Measurements from ENCODE around the gene SMG1.

Gene SMG1

GRCh38 chr16:18852647-18853046, 73.6 kb downstream of the SMG1 start:
- Mint-ChIP-seq H3K4me3 (no peak overlapping the region), H3K27ac (no peak overlapping the region), H3K36me3 (ENCODE audit: low read depth) (peaks cover 62% of the 10 kb centered on the region), H3K27me3 (ENCODE audit: low read depth) (no peaks in the 10 kb centered on the region), H3K4me1 (ENCODE audit: low read depth) (peaks cover 7% of the 10 kb centered on the region), H3K9me3 (no peaks in the 10 kb centered on the region)
- DNase-seq (ENCODE audit: low spot score): no peak

- Mint-ChIP-seq H3K9me3 (no peaks in the 10 kb centered on the region), H3K36me3 (ENCODE audit: low read depth) (peaks cover 63% of the 10 kb centered on the region)
Measured at GRCh38 chr16:18846416-18846815, 79.8 kb downstream of the SMG1 start.

GRCh38 chr16:18842565-18842964, 83.6 kb downstream of the SMG1 start:
- Mint-ChIP-seq H3K36me3 (ENCODE audit: low read depth) (peaks cover 76% of the 10 kb centered on the region), H3K27ac (no peak overlapping the region), H3K27me3 (ENCODE audit: low read depth) (no peaks in the 10 kb centered on the region)

More at GRCh38 chr16:18846416-18846815, 79.8 kb downstream of the SMG1 start:
- H3K27me3 Mint-ChIP-seq (ENCODE audit: low read depth): no peaks in the 10 kb centered on the region
- H3K27ac Mint-ChIP-seq: no peak overlapping the region
- H3K4me3 Mint-ChIP-seq: no peak overlapping the region
- H3K4me1 Mint-ChIP-seq (ENCODE audit: low read depth): no peaks in the 10 kb centered on the region
- no peak for DNase-seq (ENCODE audit: low spot score)

GRCh38 chr16:18841833-18842525, 84.2 kb downstream of the SMG1 start:
- Mint-ChIP-seq H3K9me3 (no peaks in the 10 kb centered on the region), H3K27me3 (ENCODE audit: low read depth) (no peaks in the 10 kb centered on the region), H3K4me3 (no peak overlapping the region), H3K4me1 (ENCODE audit: low read depth) (peaks cover 7% of the 10 kb centered on the region), H3K27ac (no peak overlapping the region), H3K36me3 (ENCODE audit: low read depth) (peaks cover 76% of the 10 kb centered on the region)
- no peak for DNase-seq (ENCODE audit: low spot score)

More at GRCh38 chr16:18842565-18842964, 83.6 kb downstream of the SMG1 start:
- H3K4me1 Mint-ChIP-seq (ENCODE audit: low read depth): peaks cover 3% of the 10 kb centered on the region
- H3K9me3 Mint-ChIP-seq: no peaks in the 10 kb centered on the region
- DNase-seq (ENCODE audit: low spot score): no peak
- no peak overlapping the region for H3K4me3 Mint-ChIP-seq

- Mint-ChIP-seq H3K27me3 (ENCODE audit: low read depth) (no peaks in the 10 kb centered on the region), H3K4me3 (no peak overlapping the region), H3K9me3 (no peaks in the 10 kb centered on the region), H3K36me3 (ENCODE audit: low read depth) (peaks cover 74% of the 10 kb centered on the region), H3K4me1 (ENCODE audit: low read depth) (peaks cover 8% of the 10 kb centered on the region), H3K27ac (no peak overlapping the region)
- DNase-seq (ENCODE audit: low spot score): no peak
Measured at GRCh38 chr16:18839555-18839954, 86.7 kb downstream of the SMG1 start.

GRCh38 chr16:18836702-18837101, 89.5 kb downstream of the SMG1 start:
- H3K4me3 Mint-ChIP-seq: no peak overlapping the region
- peak overlapping the region; percentile 12 for H3K27ac Mint-ChIP-seq
- DNase-seq (ENCODE audit: low spot score): no peak
- H3K27me3 Mint-ChIP-seq (ENCODE audit: low read depth): no peaks in the 10 kb centered on the region
- H3K9me3 Mint-ChIP-seq: no peaks in the 10 kb centered on the region
- peaks cover 8% of the 10 kb centered on the region for H3K4me1 Mint-ChIP-seq (ENCODE audit: low read depth)
- peaks cover 69% of the 10 kb centered on the region for H3K36me3 Mint-ChIP-seq (ENCODE audit: low read depth)

- H3K36me3 Mint-ChIP-seq (ENCODE audit: low read depth): peaks cover 64% of the 10 kb centered on the region
- no peaks in the 10 kb centered on the region for H3K9me3 Mint-ChIP-seq
- peaks cover 8% of the 10 kb centered on the region for H3K4me1 Mint-ChIP-seq (ENCODE audit: low read depth)
- H3K27me3 Mint-ChIP-seq (ENCODE audit: low read depth): no peaks in the 10 kb centered on the region
- no peak overlapping the region for H3K4me3 Mint-ChIP-seq
- no peak for DNase-seq (ENCODE audit: low spot score)
- H3K27ac Mint-ChIP-seq: no peak overlapping the region
Measured at GRCh38 chr16:18834864-18835263, 91.3 kb downstream of the SMG1 start.

- Mint-ChIP-seq H3K9me3 (no peaks in the 10 kb centered on the region), H3K4me1 (ENCODE audit: low read depth) (peaks cover 8% of the 10 kb centered on the region), H3K36me3 (ENCODE audit: low read depth) (peaks cover 65% of the 10 kb centered on the region), H3K27me3 (ENCODE audit: low read depth) (no peaks in the 10 kb centered on the region), H3K4me3 (no peak overlapping the region), H3K27ac (no peak overlapping the region)
- DNase-seq (ENCODE audit: low spot score): no peak
Measured at GRCh38 chr16:18833707-18834505, 92.3 kb downstream of the SMG1 start.

GRCh38 chr16:18832613-18833012, 93.6 kb downstream of the SMG1 start:
- no peak overlapping the region for H3K4me3 Mint-ChIP-seq
- H3K27me3 Mint-ChIP-seq (ENCODE audit: low read depth): no peaks in the 10 kb centered on the region
- DNase-seq (ENCODE audit: low spot score): no peak
- H3K4me1 Mint-ChIP-seq (ENCODE audit: low read depth): peaks cover 9% of the 10 kb centered on the region
- peaks cover 65% of the 10 kb centered on the region for H3K36me3 Mint-ChIP-seq (ENCODE audit: low read depth)
- H3K27ac Mint-ChIP-seq: no peak overlapping the region
- H3K9me3 Mint-ChIP-seq: no peaks in the 10 kb centered on the region

GRCh38 chr16:18832006-18832405, 94.2 kb downstream of the SMG1 start:
- no peak for DNase-seq (ENCODE audit: low spot score)
- Mint-ChIP-seq H3K36me3 (ENCODE audit: low read depth) (peaks cover 63% of the 10 kb centered on the region), H3K4me3 (no peak overlapping the region), H3K9me3 (no peaks in the 10 kb centered on the region), H3K27ac (no peak overlapping the region), H3K27me3 (ENCODE audit: low read depth) (no peaks in the 10 kb centered on the region), H3K4me1 (ENCODE audit: low read depth) (peaks cover 5% of the 10 kb centered on the region)

- Mint-ChIP-seq H3K27me3 (ENCODE audit: low read depth) (no peaks in the 10 kb centered on the region), H3K27ac (no peak overlapping the region), H3K4me1 (ENCODE audit: low read depth) (peaks cover 4% of the 10 kb centered on the region), H3K9me3 (no peaks in the 10 kb centered on the region), H3K4me3 (no peak overlapping the region), H3K36me3 (ENCODE audit: low read depth) (peaks cover 45% of the 10 kb centered on the region)
- DNase-seq (ENCODE audit: low spot score): no peak
Measured at GRCh38 chr16:18829251-18829650, 97.0 kb downstream of the SMG1 start.

GRCh38 chr16:18827890-18828289, 98.3 kb downstream of the SMG1 start:
- no peak for DNase-seq (ENCODE audit: low spot score)
- H3K4me3 Mint-ChIP-seq: no peak overlapping the region
- H3K27ac Mint-ChIP-seq: no peak overlapping the region
- peaks cover 4% of the 10 kb centered on the region for H3K4me1 Mint-ChIP-seq (ENCODE audit: low read depth)
- H3K9me3 Mint-ChIP-seq: no peaks in the 10 kb centered on the region
- no peaks in the 10 kb centered on the region for H3K27me3 Mint-ChIP-seq (ENCODE audit: low read depth)
- peaks cover 38% of the 10 kb centered on the region for H3K36me3 Mint-ChIP-seq (ENCODE audit: low read depth)

- H3K27me3 Mint-ChIP-seq (ENCODE audit: low read depth): no peaks in the 10 kb centered on the region
- no peak overlapping the region for H3K27ac Mint-ChIP-seq
- no peak overlapping the region for H3K4me3 Mint-ChIP-seq
- peaks cover 57% of the 10 kb centered on the region for H3K36me3 Mint-ChIP-seq (ENCODE audit: low read depth)
- H3K4me1 Mint-ChIP-seq (ENCODE audit: low read depth): peaks cover 13% of the 10 kb centered on the region
- DNase-seq (ENCODE audit: low spot score): no peak
- H3K9me3 Mint-ChIP-seq: no peaks in the 10 kb centered on the region
Measured at GRCh38 chr16:18816286-18816685, 109.9 kb downstream of the SMG1 start.

GRCh38 chr16:18811925-18812324, 114.3 kb downstream of the SMG1 start:
- H3K4me3 Mint-ChIP-seq: no peak overlapping the region
- no peaks in the 10 kb centered on the region for H3K9me3 Mint-ChIP-seq
- no peaks in the 10 kb centered on the region for H3K4me1 Mint-ChIP-seq (ENCODE audit: low read depth)
- no peak overlapping the region for H3K27ac Mint-ChIP-seq
- DNase-seq (ENCODE audit: low spot score): no peak
- peaks cover 68% of the 10 kb centered on the region for H3K36me3 Mint-ChIP-seq (ENCODE audit: low read depth)
- no peaks in the 10 kb centered on the region for H3K27me3 Mint-ChIP-seq (ENCODE audit: low read depth)

All from T-helper 2 cell treated with Interferon-gamma antibody and Interleukin-4, amounts not matched to agents 5 μg/mL and 100 μg/mL, for 36 hours (primary cell).